ENCODE measurements around the gene DPYSL3.

The DPYSL3 gene

GRCh38 chr5:147450606-147451005 lies 59.3 kb downstream of the DPYSL3 start:
- TF ChIP-seq PKNOX1 (IDR thresholded peaks at IDR 0.05): no peak
- TF ChIP-seq ELF4 (IDR thresholded peaks at IDR 0.05): no peak
- TF ChIP-seq LEF1 (IDR thresholded peaks at IDR 0.05; ENCODE audit: borderline replicate concordance): no peak
- TF ChIP-seq SUZ12 (IDR thresholded peaks at IDR 0.05): no peak
- no peak for TF ChIP-seq FOXK2 (IDR thresholded peaks at IDR 0.05)
- no peak for TF ChIP-seq ZNF384 (IDR thresholded peaks at IDR 0.05)
- TF ChIP-seq L3MBTL2 (conservative IDR thresholded peaks at IDR 0.05): no peak
- TF ChIP-seq CTBP1 (IDR thresholded peaks at IDR 0.05; ENCODE audit: borderline replicate concordance): no peak
- TF ChIP-seq HDGF (IDR thresholded peaks at IDR 0.05; ENCODE audit: borderline replicate concordance): no peak
- TF ChIP-seq ARNT (IDR thresholded peaks at IDR 0.05): no peak
- TF ChIP-seq BHLHE40 (IDR thresholded peaks at IDR 0.05; ENCODE audit: borderline replicate concordance): no peak
- TF ChIP-seq SP1 (IDR thresholded peaks at IDR 0.05): no peak
- DNase-seq (ENCODE audit: extremely low spot score): no peak
- CTCF ChIA-PET: interaction anchor here (0.7 to 0.9 kb wide), 3 partner anchors 10 to 104 kb away, joined by 3 to 5 read pairs (median 5); no protein-coding TSS in a partner anchor
- POLR2A ChIA-PET: no interaction called here

- CTCF ChIA-PET: no interaction called here
- POLR2A ChIA-PET: no interaction called here
- DNase-seq (ENCODE audit: extremely low spot score): no peak
- TF ChIP-seq CTBP1 (IDR thresholded peaks at IDR 0.05; ENCODE audit: borderline replicate concordance) (no peak), FOXK2 (IDR thresholded peaks at IDR 0.05) (no peak), ARNT (IDR thresholded peaks at IDR 0.05) (no peak), NFRKB (IDR thresholded peaks at IDR 0.05) (no peak), BHLHE40 (IDR thresholded peaks at IDR 0.05; ENCODE audit: borderline replicate concordance) (no peak), SUZ12 (IDR thresholded peaks at IDR 0.05) (no peak), PKNOX1 (IDR thresholded peaks at IDR 0.05) (no peak), HDGF (IDR thresholded peaks at IDR 0.05; ENCODE audit: borderline replicate concordance) (no peak), FOXM1 (IDR thresholded peaks at IDR 0.05; ENCODE audit: borderline replicate concordance) (no peak), SP1 (IDR thresholded peaks at IDR 0.05) (no peak)
Measured at GRCh38 chr5:147448766-147449165, 61.1 kb downstream of the DPYSL3 start.

DNA sequence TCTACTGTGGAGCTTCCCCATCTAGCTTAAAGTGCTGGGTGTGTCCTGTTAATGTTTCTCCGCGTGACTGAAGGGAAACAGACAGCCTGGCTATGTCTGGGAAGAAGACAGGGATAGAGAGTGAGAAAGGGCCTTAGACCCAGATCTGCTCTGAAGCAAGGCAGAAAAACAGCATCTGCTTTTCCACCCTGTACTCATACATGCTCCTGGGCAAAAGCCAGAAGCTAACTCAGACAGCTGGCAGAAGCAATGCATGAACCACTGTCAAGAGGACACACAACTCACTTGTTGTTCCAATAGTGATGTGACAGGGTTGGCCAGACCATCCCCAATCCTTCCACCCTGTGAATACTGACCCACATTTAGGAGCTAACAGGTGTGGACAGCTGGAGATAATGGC lies 63.3 kb downstream of the DPYSL3 start:
- no peak for DNase-seq (ENCODE audit: extremely low spot score)
- ChIA-PET POLR2A (no interaction called here), CTCF (no interaction called here)
- TF ChIP-seq HDGF (IDR thresholded peaks at IDR 0.05; ENCODE audit: borderline replicate concordance) (no peak), CTBP1 (IDR thresholded peaks at IDR 0.05; ENCODE audit: borderline replicate concordance) (no peak), LEF1 (IDR thresholded peaks at IDR 0.05; ENCODE audit: borderline replicate concordance) (no peak), ARNT (IDR thresholded peaks at IDR 0.05) (no peak), TARDBP (IDR thresholded peaks at IDR 0.05) (no peak), FOXM1 (IDR thresholded peaks at IDR 0.05; ENCODE audit: borderline replicate concordance) (no peak), NFRKB (IDR thresholded peaks at IDR 0.05) (no peak), PKNOX1 (IDR thresholded peaks at IDR 0.05) (no peak), BHLHE40 (IDR thresholded peaks at IDR 0.05; ENCODE audit: borderline replicate concordance) (no peak), ZNF384 (IDR thresholded peaks at IDR 0.05) (no peak), SP1 (IDR thresholded peaks at IDR 0.05) (no peak), FOXK2 (IDR thresholded peaks at IDR 0.05) (no peak), L3MBTL2 (conservative IDR thresholded peaks at IDR 0.05) (no peak), ELF4 (IDR thresholded peaks at IDR 0.05) (no peak)

GRCh38 chr5:147445917-147446316 lies 64.0 kb downstream of the DPYSL3 start:
- ChIA-PET CTCF (no interaction called here), POLR2A (no interaction called here)
- no peak for TF ChIP-seq HDGF (IDR thresholded peaks at IDR 0.05; ENCODE audit: borderline replicate concordance)
- no peak for TF ChIP-seq L3MBTL2 (conservative IDR thresholded peaks at IDR 0.05)
- no peak for TF ChIP-seq ELF4 (IDR thresholded peaks at IDR 0.05)
- TF ChIP-seq ZNF384 (IDR thresholded peaks at IDR 0.05): no peak
- no peak for TF ChIP-seq CTBP1 (IDR thresholded peaks at IDR 0.05; ENCODE audit: borderline replicate concordance)
- no peak for TF ChIP-seq NFRKB (IDR thresholded peaks at IDR 0.05)
- TF ChIP-seq FOXM1 (IDR thresholded peaks at IDR 0.05; ENCODE audit: borderline replicate concordance): no peak
- no peak for TF ChIP-seq SUZ12 (IDR thresholded peaks at IDR 0.05)
- TF ChIP-seq BHLHE40 (IDR thresholded peaks at IDR 0.05; ENCODE audit: borderline replicate concordance): no peak
- no peak for TF ChIP-seq PKNOX1 (IDR thresholded peaks at IDR 0.05)
- no peak for TF ChIP-seq TARDBP (IDR thresholded peaks at IDR 0.05)
- TF ChIP-seq SP1 (IDR thresholded peaks at IDR 0.05): no peak
- no peak for TF ChIP-seq FOXK2 (IDR thresholded peaks at IDR 0.05)
- TF ChIP-seq ARNT (IDR thresholded peaks at IDR 0.05): no peak
- TF ChIP-seq FOXA1 (IDR thresholded peaks at IDR 0.05): no peak
- no peak for TF ChIP-seq LEF1 (IDR thresholded peaks at IDR 0.05; ENCODE audit: borderline replicate concordance)
- no peak for DNase-seq (ENCODE audit: extremely low spot score)

DNA sequence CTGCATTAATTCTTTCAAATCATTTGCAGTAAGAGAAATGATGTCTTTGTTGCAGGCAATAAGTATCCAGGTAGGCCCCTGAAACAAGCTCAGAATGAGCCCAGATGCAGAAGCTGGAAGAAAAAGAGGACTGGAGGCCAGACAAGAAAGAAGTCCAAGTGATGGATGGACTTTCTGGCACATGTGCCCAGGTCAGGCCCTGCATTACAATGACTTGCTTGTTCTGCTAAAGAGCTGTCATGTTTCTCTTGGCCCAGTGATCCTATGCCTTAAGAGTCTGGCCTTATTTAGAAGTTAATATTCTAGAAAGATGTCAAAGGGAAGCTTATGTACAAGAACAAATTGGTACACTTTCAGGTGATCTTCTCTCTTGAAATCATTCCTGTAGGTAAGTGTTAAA lies 64.8 kb downstream of the DPYSL3 start:
- ChIA-PET POLR2A (no interaction called here), CTCF (no interaction called here)
- TF ChIP-seq SP1 (IDR thresholded peaks at IDR 0.05) (no peak), FOXM1 (IDR thresholded peaks at IDR 0.05; ENCODE audit: borderline replicate concordance) (no peak), ZNF384 (IDR thresholded peaks at IDR 0.05) (no peak), LEF1 (IDR thresholded peaks at IDR 0.05; ENCODE audit: borderline replicate concordance) (no peak), SUZ12 (IDR thresholded peaks at IDR 0.05) (no peak), FOXK2 (IDR thresholded peaks at IDR 0.05) (no peak), TARDBP (IDR thresholded peaks at IDR 0.05) (no peak), BHLHE40 (IDR thresholded peaks at IDR 0.05; ENCODE audit: borderline replicate concordance) (no peak), CTBP1 (IDR thresholded peaks at IDR 0.05; ENCODE audit: borderline replicate concordance) (no peak), HDGF (IDR thresholded peaks at IDR 0.05; ENCODE audit: borderline replicate concordance) (no peak), ELF4 (IDR thresholded peaks at IDR 0.05) (no peak), ARNT (IDR thresholded peaks at IDR 0.05) (no peak), NFRKB (IDR thresholded peaks at IDR 0.05) (no peak), FOXA1 (IDR thresholded peaks at IDR 0.05) (no peak), PKNOX1 (IDR thresholded peaks at IDR 0.05) (no peak), L3MBTL2 (conservative IDR thresholded peaks at IDR 0.05) (no peak)
- no peak for DNase-seq (ENCODE audit: extremely low spot score)
